Fibroblast of the aortic adventitia (primary cell): ENCODE measurements around the gene HIVEP2. TPM values are rescaled to one million over a fixed set of nuclear protein-coding genes. Genes with fewer than 3 reads are reported as not detected.

Experiments used
- DNase-seq: peaks from one replicate; pipeline ENCODE4 v3.0.0-alpha.2; 2010; ENCODE audit warnings: low read depth
- H3K4me3 ChIP-seq: 2 replicates; pipeline ENCODE4 v1.5.1; 2011; ENCODE audit warnings: low read depth, mild to moderate bottlenecking, control low read depth, low read length, moderate library complexity
- total RNA-seq: library from RNA; depleted of rRNA; stranded (reverse); fragments of >200 nt; gene quantifications from 2 replicates; pipeline ENCODE4 v1.2.3, GENCODE V29; 2012; ENCODE audit warnings: low replicate concordance
- TF ChIP-seq, protein P1 (sequence below): IDR thresholded peaks from 2 replicates; pipeline ENCODE4 v1.5.1; 2011; ENCODE audit warnings: mild to moderate bottlenecking, low read length, control low read depth, inconsistent platforms; ENCODE audit not compliant: insufficient read depth

HIVEP2 gene
- total RNA-seq, 1 donor: 23.1 TPM

- H3K4me3 ChIP-seq: no peak overlapping the region
- DNase-seq: peak; percentile 85
- TF ChIP-seq, protein P1, sequence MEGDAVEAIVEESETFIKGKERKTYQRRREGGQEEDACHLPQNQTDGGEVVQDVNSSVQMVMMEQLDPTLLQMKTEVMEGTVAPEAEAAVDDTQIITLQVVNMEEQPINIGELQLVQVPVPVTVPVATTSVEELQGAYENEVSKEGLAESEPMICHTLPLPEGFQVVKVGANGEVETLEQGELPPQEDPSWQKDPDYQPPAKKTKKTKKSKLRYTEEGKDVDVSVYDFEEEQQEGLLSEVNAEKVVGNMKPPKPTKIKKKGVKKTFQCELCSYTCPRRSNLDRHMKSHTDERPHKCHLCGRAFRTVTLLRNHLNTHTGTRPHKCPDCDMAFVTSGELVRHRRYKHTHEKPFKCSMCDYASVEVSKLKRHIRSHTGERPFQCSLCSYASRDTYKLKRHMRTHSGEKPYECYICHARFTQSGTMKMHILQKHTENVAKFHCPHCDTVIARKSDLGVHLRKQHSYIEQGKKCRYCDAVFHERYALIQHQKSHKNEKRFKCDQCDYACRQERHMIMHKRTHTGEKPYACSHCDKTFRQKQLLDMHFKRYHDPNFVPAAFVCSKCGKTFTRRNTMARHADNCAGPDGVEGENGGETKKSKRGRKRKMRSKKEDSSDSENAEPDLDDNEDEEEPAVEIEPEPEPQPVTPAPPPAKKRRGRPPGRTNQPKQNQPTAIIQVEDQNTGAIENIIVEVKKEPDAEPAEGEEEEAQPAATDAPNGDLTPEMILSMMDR: no peak
Observed at GRCh38 chr6:142925575-142926110, 19.3 kb downstream of the HIVEP2 start.

GRCh38 chr6:142918339-142919042 is 26.5 kb downstream of the HIVEP2 start:
- H3K4me3 ChIP-seq: no peak overlapping the region
- DNase-seq: no peak
- TF ChIP-seq, protein P1: no peak

- no peak for DNase-seq
- no peak overlapping the region for H3K4me3 ChIP-seq
- TF ChIP-seq, protein P1: no peak
Observed at GRCh38 chr6:142916881-142917280, 28.1 kb downstream of the HIVEP2 start.

DNA sequence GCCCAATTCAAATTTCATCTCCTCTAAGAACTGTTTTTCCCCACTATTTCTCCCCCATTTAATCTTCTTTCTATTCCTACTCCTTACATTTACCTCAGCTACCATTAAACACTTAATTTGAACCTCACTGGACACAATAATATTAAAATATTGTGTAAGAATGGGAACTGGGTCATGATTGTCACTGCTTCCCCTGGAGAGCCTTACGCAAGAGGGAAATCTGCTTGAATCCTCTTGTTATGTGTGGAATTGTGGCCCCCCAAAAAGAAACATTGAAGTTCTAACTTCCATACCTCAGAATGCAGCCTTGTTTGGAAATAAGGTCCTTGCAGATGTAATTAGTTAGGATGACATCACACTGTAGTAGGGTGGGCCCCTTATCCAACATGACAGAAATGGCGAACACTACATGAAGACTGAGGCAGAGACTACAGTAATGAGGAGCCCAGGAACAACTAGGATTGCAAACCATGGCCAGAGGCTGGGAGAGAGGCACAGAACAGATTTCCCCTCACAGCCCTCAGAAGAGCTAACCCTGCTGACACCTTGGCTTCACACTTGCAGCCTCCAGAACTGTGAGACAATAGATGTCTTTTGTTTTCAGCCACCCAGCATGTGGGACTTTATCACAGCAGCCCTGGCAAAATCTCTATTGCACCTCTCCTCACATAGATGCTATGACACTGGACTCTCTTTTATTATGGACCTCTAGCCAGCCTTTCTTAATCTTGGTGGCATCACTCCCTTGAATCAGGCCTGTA is 29.9 kb downstream of the HIVEP2 start:
- TF ChIP-seq, protein P1: no peak
- DNase-seq: no peak
- H3K4me3 ChIP-seq: no peak overlapping the region

DNA sequence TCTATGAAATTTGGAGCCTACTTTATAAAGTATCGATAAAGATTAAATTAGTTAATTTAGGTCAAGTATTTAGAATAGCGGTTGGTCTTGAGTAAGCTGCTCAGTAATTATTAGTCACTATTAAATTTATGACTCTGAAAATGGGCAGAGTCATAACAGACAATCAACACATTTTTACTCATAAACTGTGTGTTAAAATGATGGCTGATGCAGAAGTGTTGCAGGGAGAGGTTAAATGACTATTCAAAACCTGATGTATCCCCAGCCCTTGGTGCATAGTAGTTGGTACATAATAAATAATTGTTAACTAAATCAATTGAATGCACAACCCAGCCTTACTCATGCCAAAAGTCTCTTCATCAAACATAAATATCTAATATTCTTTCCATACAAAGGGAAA is 30.6 kb downstream of the HIVEP2 start:
- DNase-seq: no peak
- no peak overlapping the region for H3K4me3 ChIP-seq
- TF ChIP-seq, protein P1: no peak

- no peak for DNase-seq
- no peak overlapping the region for H3K4me3 ChIP-seq
- TF ChIP-seq, protein P1: no peak
Observed at GRCh38 chr6:142913511-142914047, 31.4 kb downstream of the HIVEP2 start.
